ENCODE data around the gene APEX2.

- TF ChIP-seq CTCF (IDR thresholded peaks at IDR 0.05) (no peak), POLR2A (IDR thresholded peaks at IDR 0.05) (no peak)
Measured at GRCh38 chrX:54961750-54962149, 38.4 kb upstream of the APEX2 start.
